OCI-LY7 (cell line): ENCODE data around the gene KRTAP10-3. TPM values are rescaled to one million over a fixed set of nuclear protein-coding genes. Genes with fewer than 3 reads are reported as not detected.
"Not testable (repeated sequence)": the region's sequence is repeated elsewhere in the genome, so short reads cannot be mapped to it uniquely, and the experiment has no call there.

ENCODE experiments used
- BruUV-seq: library from RNA; stranded (reverse); fragments of 400-500 nt; replicated peaks from 2 replicates; lab custom pipeline; 2021; lab: Mats Ljungman, UMichigan
- CTCF ChIA-PET: fragments of 300-600 bp; sonication (Branson Sonifier 250); formaldehyde crosslinking; loops from one replicate; lab custom pipeline; 2022; ENCODE audit warnings: antibody characterized with exemption; ENCODE audit not compliant: unreplicated experiment; lab: Charles Lee
- POLR2A ChIA-PET: fragments of 300-600 bp; sonication (Branson Sonifier 250); formaldehyde crosslinking; loops from one replicate; lab custom pipeline; 2022; ENCODE audit warnings: antibody characterized with exemption; lab: Charles Lee
- DNase-seq: peaks from one replicate; pipeline ENCODE4 v3.0.0-alpha.2; 2015; ENCODE audit warnings: low spot score
- H2AFZ ChIP-seq: fragments of 200-600 bp; sonication (generic), shearing (Covaris generic); 2 replicates; pipeline ENCODE4 v1.6.1; 2014; ENCODE audit warnings: mild to moderate bottlenecking, antibody characterized with exemption, low read length, moderate library complexity
- H3K27ac ChIP-seq: fragments of 200-600 bp; sonication (generic); 2 replicates; pipeline ENCODE4 v1.5.1; 2014; ENCODE audit warnings: mixed run types, low read depth, mild to moderate bottlenecking, moderate library complexity, low read length, inconsistent platforms; ENCODE audit not compliant: poor library complexity, severe bottlenecking
- H3K36me3 ChIP-seq: fragments of 200-600 bp; sonication (generic); 2 replicates; pipeline ENCODE4 v1.6.1; 2014; ENCODE audit warnings: mild to moderate bottlenecking, antibody characterized with exemption, low read length, moderate library complexity, mixed read lengths; ENCODE audit not compliant: insufficient read depth
- H3K4me1 ChIP-seq: fragments of 200-600 bp; sonication (generic); 2 replicates; pipeline ENCODE4 v1.5.1; 2014; ENCODE audit warnings: mild to moderate bottlenecking, low read length; ENCODE audit not compliant: insufficient read depth, poor library complexity, severe bottlenecking
- H3K4me2 ChIP-seq: fragments of 200-600 bp; sonication (generic); 2 replicates; pipeline ENCODE4 v1.6.1; 2014; ENCODE audit warnings: mild to moderate bottlenecking, low read length
- H3K4me3 ChIP-seq: fragments of 200-600 bp; sonication (generic); 2 replicates; pipeline ENCODE4 v1.5.1; 2014; ENCODE audit warnings: mild to moderate bottlenecking, low read depth, low read length; ENCODE audit not compliant: poor library complexity, severe bottlenecking
- H3K79me2 ChIP-seq: fragments of 200-600 bp; sonication (generic); 2 replicates; pipeline ENCODE4 v1.6.1; 2016; ENCODE audit warnings: low read depth, mild to moderate bottlenecking, low read length, moderate library complexity, mixed read lengths; ENCODE audit not compliant: insufficient read depth
- H3K9me2 ChIP-seq: fragments of 200-600 bp; sonication (generic); 2 replicates; pipeline ENCODE4 v1.6.1; 2016; ENCODE audit warnings: mild to moderate bottlenecking, low read length, mixed read lengths; ENCODE audit not compliant: insufficient read depth
- H3K9me3 ChIP-seq: fragments of 200-600 bp; sonication (generic); 2 replicates; pipeline ENCODE4 v1.6.1; 2014; ENCODE audit warnings: mild to moderate bottlenecking, mixed run types, low read length, mixed read lengths
- H4K20me1 ChIP-seq: fragments of 200-600 bp; sonication (generic); 2 replicates; pipeline ENCODE4 v1.6.1; 2014; ENCODE audit warnings: mild to moderate bottlenecking, antibody characterized with exemption, low read length, moderate library complexity, mixed read lengths; ENCODE audit not compliant: insufficient read depth
- EZH2phosphoT487 ChIP-seq: fragments of 200-600 bp; sonication (generic); IDR thresholded peaks from 2 replicates; pipeline ENCODE4 v1.6.1; 2018; ENCODE audit warnings: low read depth, borderline replicate concordance, mild to moderate bottlenecking, mixed run types, antibody characterized with exemption, low read length, moderate library complexity, mixed read lengths
- intact Hi-C: fragments of 100-400 bp; cut with micrococcal nuclease; formaldehyde crosslinking; loops from one replicate; pipeline ENCODE4 v1.10.0; 2022; ENCODE audit not compliant: unreplicated experiment
- total RNA-seq, 2 experiments: library from RNA; depleted of rRNA in 1 of 2; stranded (reverse); fragments of >200 nt in 1 of 2; shearing (Covaris generic) in 1 of 2; gene quantifications; 2 replicates each; pipeline ENCODE4 v1.2.3, GENCODE V29; 2014 to 2022
- TF ChIP-seq, protein P1 (sequence below): fragments of 200-600 bp; sonication (generic); conservative IDR thresholded peaks from 2 replicates; pipeline ENCODE4 v1.5.1; 2014; ENCODE audit warnings: mild to moderate bottlenecking, antibody characterized with exemption, low read length, moderate library complexity, mixed read lengths

Gene KRTAP10-3
- total RNA-seq, 2 experiments from 2014 or later: not detected

GRCh38 chr21:44582055-44582454 is 23.5 kb upstream of the KRTAP10-3 start:
- Histone ChIP-seq H3K79me2 (no peaks in the 10 kb centered on the region), H3K4me1 (no peaks in the 10 kb centered on the region), H3K27ac (no peak overlapping the region), H3K4me3 (no peak overlapping the region), H3K36me3 (no peaks in the 10 kb centered on the region), H3K9me2 (no peaks in the 10 kb centered on the region), H2AFZ (no peak overlapping the region), H3K4me2 (no peak overlapping the region), H3K9me3 (peaks cover 10% of the 10 kb centered on the region; the same call in 1 of the 2 replicates), H4K20me1 (no peaks in the 10 kb centered on the region)
- no peak for TF ChIP-seq EZH2phosphoT487
- TF ChIP-seq, protein P1, sequence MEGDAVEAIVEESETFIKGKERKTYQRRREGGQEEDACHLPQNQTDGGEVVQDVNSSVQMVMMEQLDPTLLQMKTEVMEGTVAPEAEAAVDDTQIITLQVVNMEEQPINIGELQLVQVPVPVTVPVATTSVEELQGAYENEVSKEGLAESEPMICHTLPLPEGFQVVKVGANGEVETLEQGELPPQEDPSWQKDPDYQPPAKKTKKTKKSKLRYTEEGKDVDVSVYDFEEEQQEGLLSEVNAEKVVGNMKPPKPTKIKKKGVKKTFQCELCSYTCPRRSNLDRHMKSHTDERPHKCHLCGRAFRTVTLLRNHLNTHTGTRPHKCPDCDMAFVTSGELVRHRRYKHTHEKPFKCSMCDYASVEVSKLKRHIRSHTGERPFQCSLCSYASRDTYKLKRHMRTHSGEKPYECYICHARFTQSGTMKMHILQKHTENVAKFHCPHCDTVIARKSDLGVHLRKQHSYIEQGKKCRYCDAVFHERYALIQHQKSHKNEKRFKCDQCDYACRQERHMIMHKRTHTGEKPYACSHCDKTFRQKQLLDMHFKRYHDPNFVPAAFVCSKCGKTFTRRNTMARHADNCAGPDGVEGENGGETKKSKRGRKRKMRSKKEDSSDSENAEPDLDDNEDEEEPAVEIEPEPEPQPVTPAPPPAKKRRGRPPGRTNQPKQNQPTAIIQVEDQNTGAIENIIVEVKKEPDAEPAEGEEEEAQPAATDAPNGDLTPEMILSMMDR: no peak
- no TSS peak for BruUV-seq
- CTCF ChIA-PET: no interaction called here
- no peak for DNase-seq
- intact Hi-C loops: no loop called here
- POLR2A ChIA-PET: no interaction called here

DNA sequence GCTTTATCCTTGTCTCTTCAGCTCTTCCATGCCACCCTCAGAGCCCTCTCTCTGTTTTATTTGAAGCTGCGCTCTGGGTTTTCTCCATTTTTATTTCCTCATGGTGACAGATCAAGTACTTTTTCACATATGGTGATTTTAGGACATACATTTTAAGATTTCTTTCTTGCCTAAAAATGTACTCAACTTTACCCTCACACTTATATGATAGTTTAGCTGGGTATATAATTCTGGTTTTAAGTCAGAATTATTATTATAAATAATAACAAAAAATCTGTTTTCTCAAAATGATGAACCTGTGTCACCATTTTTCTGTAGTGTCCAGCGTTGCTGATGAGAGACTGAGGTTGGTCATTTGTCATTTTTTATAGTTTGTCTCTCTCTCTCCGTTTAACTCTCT is 22.6 kb upstream of the KRTAP10-3 start:
- intact Hi-C loops: no loop called here
- no TSS peak for BruUV-seq
- no peak overlapping the region for H3K4me3 ChIP-seq

DNA sequence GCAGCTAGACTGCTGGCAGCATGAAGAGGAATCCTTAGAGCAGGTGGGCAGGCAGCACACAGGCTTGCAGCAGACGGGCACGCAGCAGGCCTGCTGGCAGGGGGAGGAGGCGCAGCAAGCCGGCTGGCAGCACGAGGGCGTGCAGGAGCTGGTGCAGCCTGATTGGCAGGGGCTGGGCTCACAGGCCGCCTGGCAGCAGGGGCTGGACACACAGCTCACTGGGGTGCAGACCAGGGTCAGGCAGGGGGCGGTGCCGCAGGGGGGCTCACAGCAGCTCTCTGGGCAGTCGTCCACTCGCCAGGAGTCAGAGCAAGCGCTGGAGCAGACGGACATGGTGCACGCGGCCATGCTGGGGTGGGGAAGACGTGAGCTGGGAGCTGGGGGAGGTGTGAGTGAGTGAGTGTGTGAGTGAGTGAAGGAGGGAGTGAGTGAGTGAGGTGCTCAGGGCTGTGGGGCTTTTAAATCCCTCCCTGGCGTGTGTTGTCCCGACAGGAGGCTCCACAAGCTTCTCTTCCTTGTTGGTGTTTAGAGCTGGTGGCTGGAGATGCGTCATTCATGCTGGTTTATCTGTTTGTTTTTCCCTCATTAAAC is 21.7 kb upstream of the KRTAP10-3 start, which contains the start of gene KRTAP10-5:
TSS of gene KRTAP10-5 (minus strand) at position 374 of the 591 bp plus-strand sequence. CDS start at position 348, 26 bp downstream.
- H3K9me2 ChIP-seq, H3K4me3 ChIP-seq, CTCF ChIA-PET, BruUV-seq, H2AFZ ChIP-seq, H4K20me1 ChIP-seq, DNase-seq, H3K36me3 ChIP-seq, H3K4me2 ChIP-seq, H3K79me2 ChIP-seq, H3K27ac ChIP-seq, H3K4me1 ChIP-seq, POLR2A ChIA-PET, H3K9me3 ChIP-seq, intact Hi-C loops: not testable (repeated sequence)

More for the DNA sequence above, 22.6 kb upstream of the KRTAP10-3 start:
- no peaks in the 10 kb centered on the region for H3K79me2 ChIP-seq
- peaks cover 10% of the 10 kb centered on the region; the same call in 1 of the 2 replicates for H3K9me3 ChIP-seq
- H4K20me1 ChIP-seq: no peaks in the 10 kb centered on the region
- no peaks in the 10 kb centered on the region for H3K4me1 ChIP-seq
- no peak overlapping the region for H2AFZ ChIP-seq
- H3K4me2 ChIP-seq: no peak overlapping the region
- ChIA-PET POLR2A (no interaction called here), CTCF (no interaction called here)
- no peaks in the 10 kb centered on the region for H3K9me2 ChIP-seq
- TF ChIP-seq, protein P1: no peak
- TF ChIP-seq EZH2phosphoT487: no peak
- DNase-seq: no peak
- no peaks in the 10 kb centered on the region for H3K36me3 ChIP-seq
- H3K27ac ChIP-seq: no peak overlapping the region
